GM20000 (cell line): Measurements from ENCODE around the gene HTT.

Experiments used
- DNase-seq: peaks from one replicate; pipeline ENCODE4 v3.0.0; 2012; ENCODE audit warnings: low spot score
- TF ChIP-seq, protein P1 (sequence below): IDR thresholded peaks from 2 replicates; pipeline ENCODE4 v1.5.1; 2012; ENCODE audit warnings: mild to moderate bottlenecking, control low read depth; ENCODE audit errors: extremely low read depth, missing control alignments

HTT gene

DNA sequence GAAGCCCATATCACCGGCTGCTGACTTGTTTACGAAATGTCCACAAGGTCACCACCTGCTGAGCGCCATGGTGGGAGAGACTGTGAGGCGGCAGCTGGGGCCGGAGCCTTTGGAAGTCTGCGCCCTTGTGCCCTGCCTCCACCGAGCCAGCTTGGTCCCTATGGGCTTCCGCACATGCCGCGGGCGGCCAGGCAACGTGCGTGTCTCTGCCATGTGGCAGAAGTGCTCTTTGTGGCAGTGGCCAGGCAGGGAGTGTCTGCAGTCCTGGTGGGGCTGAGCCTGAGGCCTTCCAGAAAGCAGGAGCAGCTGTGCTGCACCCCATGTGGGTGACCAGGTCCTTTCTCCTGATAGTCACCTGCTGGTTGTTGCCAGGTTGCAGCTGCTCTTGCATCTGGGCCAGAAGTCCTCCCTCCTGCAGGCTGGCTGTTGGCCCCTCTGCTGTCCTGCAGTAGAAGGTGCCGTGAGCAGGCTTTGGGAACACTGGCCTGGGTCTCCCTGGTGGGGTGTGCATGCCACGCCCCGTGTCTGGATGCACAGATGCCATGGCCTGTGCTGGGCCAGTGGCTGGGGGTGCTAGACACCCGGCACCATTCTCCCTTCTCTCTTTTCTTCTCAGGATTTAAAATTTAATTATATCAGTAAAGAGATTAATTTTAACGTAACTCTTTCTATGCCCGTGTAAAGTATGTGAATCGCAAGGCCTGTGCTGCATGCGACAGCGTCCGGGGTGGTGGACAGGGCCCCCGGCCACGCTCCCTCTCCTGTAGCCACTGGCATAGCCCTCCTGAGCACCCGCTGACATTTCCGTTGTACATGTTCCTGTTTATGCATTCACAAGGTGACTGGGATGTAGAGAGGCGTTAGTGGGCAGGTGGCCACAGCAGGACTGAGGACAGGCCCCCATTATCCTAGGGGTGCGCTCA lies 165.8 kb downstream of the HTT start:
- no peak for DNase-seq
- TF ChIP-seq, protein P1, sequence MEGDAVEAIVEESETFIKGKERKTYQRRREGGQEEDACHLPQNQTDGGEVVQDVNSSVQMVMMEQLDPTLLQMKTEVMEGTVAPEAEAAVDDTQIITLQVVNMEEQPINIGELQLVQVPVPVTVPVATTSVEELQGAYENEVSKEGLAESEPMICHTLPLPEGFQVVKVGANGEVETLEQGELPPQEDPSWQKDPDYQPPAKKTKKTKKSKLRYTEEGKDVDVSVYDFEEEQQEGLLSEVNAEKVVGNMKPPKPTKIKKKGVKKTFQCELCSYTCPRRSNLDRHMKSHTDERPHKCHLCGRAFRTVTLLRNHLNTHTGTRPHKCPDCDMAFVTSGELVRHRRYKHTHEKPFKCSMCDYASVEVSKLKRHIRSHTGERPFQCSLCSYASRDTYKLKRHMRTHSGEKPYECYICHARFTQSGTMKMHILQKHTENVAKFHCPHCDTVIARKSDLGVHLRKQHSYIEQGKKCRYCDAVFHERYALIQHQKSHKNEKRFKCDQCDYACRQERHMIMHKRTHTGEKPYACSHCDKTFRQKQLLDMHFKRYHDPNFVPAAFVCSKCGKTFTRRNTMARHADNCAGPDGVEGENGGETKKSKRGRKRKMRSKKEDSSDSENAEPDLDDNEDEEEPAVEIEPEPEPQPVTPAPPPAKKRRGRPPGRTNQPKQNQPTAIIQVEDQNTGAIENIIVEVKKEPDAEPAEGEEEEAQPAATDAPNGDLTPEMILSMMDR = no peak

DNA sequence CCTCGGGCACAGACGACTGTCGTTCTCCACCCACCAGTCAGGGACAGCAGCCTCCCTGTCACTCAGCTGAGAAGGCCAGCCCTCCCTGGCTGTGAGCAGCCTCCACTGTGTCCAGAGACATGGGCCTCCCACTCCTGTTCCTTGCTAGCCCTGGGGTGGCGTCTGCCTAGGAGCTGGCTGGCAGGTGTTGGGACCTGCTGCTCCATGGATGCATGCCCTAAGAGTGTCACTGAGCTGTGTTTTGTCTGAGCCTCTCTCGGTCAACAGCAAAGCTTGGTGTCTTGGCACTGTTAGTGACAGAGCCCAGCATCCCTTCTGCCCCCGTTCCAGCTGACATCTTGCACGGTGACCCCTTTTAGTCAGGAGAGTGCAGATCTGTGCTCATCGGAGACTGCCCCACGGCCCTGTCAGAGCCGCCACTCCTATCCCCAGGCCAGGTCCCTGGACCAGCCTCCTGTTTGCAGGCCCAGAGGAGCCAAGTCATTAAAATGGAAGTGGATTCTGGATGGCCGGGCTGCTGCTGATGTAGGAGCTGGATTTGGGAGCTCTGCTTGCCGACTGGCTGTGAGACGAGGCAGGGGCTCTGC lies 166.5 kb downstream of the HTT start:
- no peak for DNase-seq
- TF ChIP-seq, protein P1 = no peak

DNA sequence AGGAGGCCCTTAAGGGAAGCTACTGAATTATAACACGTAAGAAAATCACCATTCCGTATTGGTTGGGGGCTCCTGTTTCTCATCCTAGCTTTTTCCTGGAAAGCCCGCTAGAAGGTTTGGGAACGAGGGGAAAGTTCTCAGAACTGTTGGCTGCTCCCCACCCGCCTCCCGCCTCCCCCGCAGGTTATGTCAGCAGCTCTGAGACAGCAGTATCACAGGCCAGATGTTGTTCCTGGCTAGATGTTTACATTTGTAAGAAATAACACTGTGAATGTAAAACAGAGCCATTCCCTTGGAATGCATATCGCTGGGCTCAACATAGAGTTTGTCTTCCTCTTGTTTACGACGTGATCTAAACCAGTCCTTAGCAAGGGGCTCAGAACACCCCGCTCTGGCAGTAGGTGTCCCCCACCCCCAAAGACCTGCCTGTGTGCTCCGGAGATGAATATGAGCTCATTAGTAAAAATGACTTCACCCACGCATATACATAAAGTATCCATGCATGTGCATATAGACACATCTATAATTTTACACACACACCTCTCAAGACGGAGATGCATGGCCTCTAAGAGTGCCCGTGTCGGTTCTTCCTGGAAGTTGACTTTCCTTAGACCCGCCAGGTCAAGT lies 167.5 kb downstream of the HTT start:
- TF ChIP-seq, protein P1 = no peak
- no peak for DNase-seq

DNA sequence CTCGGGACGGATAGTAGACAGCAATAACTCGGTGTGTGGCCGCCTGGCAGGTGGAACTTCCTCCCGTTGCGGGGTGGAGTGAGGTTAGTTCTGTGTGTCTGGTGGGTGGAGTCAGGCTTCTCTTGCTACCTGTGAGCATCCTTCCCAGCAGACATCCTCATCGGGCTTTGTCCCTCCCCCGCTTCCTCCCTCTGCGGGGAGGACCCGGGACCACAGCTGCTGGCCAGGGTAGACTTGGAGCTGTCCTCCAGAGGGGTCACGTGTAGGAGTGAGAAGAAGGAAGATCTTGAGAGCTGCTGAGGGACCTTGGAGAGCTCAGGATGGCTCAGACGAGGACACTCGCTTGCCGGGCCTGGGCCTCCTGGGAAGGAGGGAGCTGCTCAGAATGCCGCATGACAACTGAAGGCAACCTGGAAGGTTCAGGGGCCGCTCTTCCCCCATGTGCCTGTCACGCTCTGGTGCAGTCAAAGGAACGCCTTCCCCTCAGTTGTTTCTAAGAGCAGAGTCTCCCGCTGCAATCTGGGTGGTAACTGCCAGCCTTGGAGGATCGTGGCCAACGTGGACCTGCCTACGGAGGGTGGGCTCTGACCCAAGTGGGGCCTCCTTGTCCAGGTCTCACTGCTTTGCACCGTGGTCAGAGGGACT lies 168.8 kb downstream of the HTT start:
- TF ChIP-seq, protein P1 = no peak
- no peak for DNase-seq

DNA sequence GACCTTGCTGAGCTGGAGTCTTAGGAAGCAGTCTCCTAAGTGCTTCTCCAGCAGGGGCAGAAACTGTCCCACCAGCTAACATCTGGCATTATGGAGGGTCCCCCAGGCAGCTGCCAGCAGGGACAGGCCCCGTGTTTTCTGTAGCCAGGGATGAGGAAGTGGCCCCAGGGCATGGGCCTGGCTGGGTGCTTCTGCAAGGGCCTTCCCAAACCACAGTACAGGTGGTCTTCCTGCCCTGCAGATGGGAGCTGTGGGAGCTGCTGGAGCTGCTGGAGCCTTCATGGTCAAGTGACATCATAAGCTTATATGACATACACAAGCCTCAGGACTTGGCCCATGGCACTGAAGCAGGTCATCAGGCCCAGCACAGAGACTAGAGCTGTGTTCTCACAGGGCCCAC lies 169.5 kb downstream of the HTT start:
- DNase-seq = no peak
- TF ChIP-seq, protein P1 = no peak

DNA sequence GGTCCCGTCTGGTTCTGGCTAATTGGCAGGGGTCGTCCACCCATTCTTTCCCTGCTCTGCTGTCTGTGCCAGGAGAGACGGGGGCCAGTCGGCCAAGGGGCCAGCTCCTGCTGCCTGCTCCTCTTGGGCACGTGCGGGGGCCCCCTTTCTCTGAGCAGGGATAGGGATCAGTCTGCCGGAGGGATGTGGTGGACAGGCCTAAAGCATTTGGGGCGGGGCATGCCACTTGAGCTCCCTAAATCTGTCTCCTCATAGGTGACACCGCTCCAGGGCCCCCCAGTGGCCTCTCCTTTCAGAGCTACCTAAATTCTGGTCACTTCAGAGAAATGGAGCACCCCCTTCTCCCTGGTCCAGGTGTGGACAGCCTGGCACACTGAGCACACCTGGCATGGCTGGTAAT lies 170.3 kb downstream of the HTT start:
- TF ChIP-seq, protein P1 = no peak
- DNase-seq = no peak

DNA sequence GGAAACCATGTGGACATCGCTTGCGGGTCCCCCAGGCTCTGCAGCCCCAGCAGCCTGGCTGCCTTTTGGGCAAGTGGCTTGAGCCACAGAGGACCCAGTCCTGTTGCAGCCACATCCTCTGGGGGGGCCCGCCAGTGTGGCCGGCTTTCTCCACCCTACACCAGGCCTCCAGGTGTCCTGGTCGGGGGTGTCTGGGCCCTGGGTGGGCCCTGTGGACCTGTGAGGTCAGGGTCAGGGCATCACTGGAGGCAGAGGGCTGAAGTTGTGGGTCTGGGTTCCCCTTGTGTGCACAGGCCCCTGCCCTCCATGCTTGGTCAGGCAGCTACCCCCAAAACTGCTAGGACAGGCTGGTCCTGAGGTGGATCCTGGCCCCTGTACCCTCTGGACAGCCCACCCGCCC lies 171.2 kb downstream of the HTT start:
- DNase-seq = no peak
- TF ChIP-seq, protein P1 = no peak
